SK-N-SH (cell line): ENCODE data around the gene CDHR3. TPM values are rescaled to one million over a fixed set of nuclear protein-coding genes. Genes with fewer than 3 reads are reported as not detected.

ENCODE experiments used
- CTCF ChIA-PET: fragments of 300-600, 350-600 bp; formaldehyde crosslinking; extraction: SDS; loops from one replicate; lab custom pipeline; 2021; lab: Yijun Ruan, JAX
- POLR2A ChIA-PET: fragments of 350-600 bp; sonication (Branson Sonifier 250); formaldehyde crosslinking; extraction: SDS; loops from one replicate; lab custom pipeline; 2020; ENCODE audit warnings: antibody characterized with exemption, inconsistent platforms; lab: Yijun Ruan, JAX
- DNase-seq: peaks from one replicate; pipeline ENCODE4 v3.0.0; 2012
- H2AFZ ChIP-seq: fragments of 200-600 bp; sonication (generic); 2 replicates; pipeline ENCODE4 v1.8.1; 2016; ENCODE audit warnings: antibody characterized with exemption, mild to moderate bottlenecking, low read depth
- H3F3A ChIP-seq: fragments of 200-600 bp; sonication (generic); replicated peaks from 2 replicates; pipeline ENCODE3; 2016; ENCODE audit warnings: antibody characterized with exemption, mild to moderate bottlenecking; ENCODE audit not compliant: insufficient read depth
- H3K27ac ChIP-seq, 2 experiments: fragments of 200-500 bp in 1 of 2; fragments of 200-600 bp in 1 of 2; sonication (Bioruptor generic) in 1 of 2; sonication (generic), shearing (Covaris generic) in 1 of 2; 2 replicates each; pipeline versions ENCODE4 v1.5.1 to v1.6.1; 2014 to 2016; ENCODE audit warnings: low read depth in 2 of 2, inconsistent platforms in 1 of 2, low read length in 1 of 2, mild to moderate bottlenecking in 1 of 2, mixed read lengths in 1 of 2
- H3K27me3 ChIP-seq: fragments of 200-600 bp; sonication (generic), shearing (Covaris generic); 2 replicates; pipeline ENCODE4 v1.6.1; 2016; ENCODE audit warnings: mixed run types; ENCODE audit not compliant: insufficient read depth
- H3K36me3 ChIP-seq, 2 experiments: fragments of 200-500 bp in 1 of 2; fragments of 200-600 bp in 1 of 2; sonication (Bioruptor generic) in 1 of 2; sonication (generic) in 1 of 2; replicated peaks in 1 of 2; 2 replicates each; pipeline versions ENCODE3 to v1.5.1; 2014 to 2016; ENCODE audit warnings: low read length in 1 of 2, mild to moderate bottlenecking in 1 of 2; ENCODE audit not compliant: insufficient read depth in 2 of 2, control insufficient read depth in 1 of 2
- H3K4me1 ChIP-seq, 2 experiments: fragments of 200-500 bp in 1 of 2; fragments of 200-600 bp in 1 of 2; sonication (Bioruptor generic) in 1 of 2; sonication (generic), shearing (Covaris generic) in 1 of 2; 2 replicates each; pipeline versions ENCODE4 v1.5.1 to v1.6.1; 2014 to 2016; ENCODE audit warnings: low read depth in 1 of 2, low read length in 1 of 2, mixed run types in 1 of 2; ENCODE audit not compliant: insufficient read depth in 2 of 2, control insufficient read depth in 1 of 2
- H3K4me2 ChIP-seq: fragments of 200-600 bp; sonication (generic), shearing (Covaris generic); 2 replicates; pipeline ENCODE4 v1.6.1; 2017; ENCODE audit warnings: mixed run types
- H3K4me3 ChIP-seq, 2 experiments: fragments of 200-500 bp in 1 of 2; fragments of 200-600 bp in 1 of 2; sonication (Bioruptor generic) in 1 of 2; sonication (generic), shearing (Covaris generic) in 1 of 2; 2 replicates each; pipeline versions ENCODE4 v1.5.1 to v1.8.1; 2014 to 2016; ENCODE audit warnings: low read depth in 2 of 2, inconsistent platforms in 1 of 2, low read length in 1 of 2, mild to moderate bottlenecking in 1 of 2, mixed read lengths in 1 of 2, moderate library complexity in 1 of 2
- H3K79me2 ChIP-seq: fragments of 200-600 bp; sonication (generic); 2 replicates; pipeline ENCODE4 v1.8.1; 2017; ENCODE audit warnings: mild to moderate bottlenecking; ENCODE audit not compliant: insufficient read depth
- H3K9ac ChIP-seq: fragments of 200-600 bp; sonication (generic); 2 replicates; pipeline ENCODE4 v1.6.1; 2017; ENCODE audit warnings: mixed run types
- H3K9me2 ChIP-seq: fragments of 200-600 bp; sonication (generic); 2 replicates; pipeline ENCODE4 v1.6.1; 2017; ENCODE audit warnings: mixed run types
- H3K9me3 ChIP-seq: fragments of 200-600 bp; sonication (generic); 2 replicates; pipeline ENCODE4 v1.6.1; 2017; ENCODE audit warnings: mixed run types, mild to moderate bottlenecking, moderate library complexity
- H4K20me1 ChIP-seq: fragments of 200-600 bp; sonication (generic); 2 replicates; pipeline ENCODE4 v1.6.1; 2017; ENCODE audit warnings: mild to moderate bottlenecking, mixed run types; ENCODE audit not compliant: insufficient read depth
- CHD2 ChIP-seq: fragments of 150-350 bp; IDR thresholded peaks from 2 replicates; pipeline ENCODE4 v1.6.1; 2018; ENCODE audit warnings: low read length; ENCODE audit not compliant: partially characterized antibody
- EP300 ChIP-seq, 2 experiments: IDR thresholded peaks; 2 replicates each; pipeline versions ENCODE4 v1.4.0 to v1.6.1; 2012; ENCODE audit warnings: borderline replicate concordance in 1 of 2, low read depth in 1 of 2, low read length in 1 of 2
- EZH2phosphoT487 ChIP-seq: fragments of 200-600 bp; sonication (generic); IDR thresholded peaks from 2 replicates; pipeline ENCODE4 v1.6.1; 2017; ENCODE audit warnings: low read depth, mixed run types, mild to moderate bottlenecking, antibody characterized with exemption, moderate library complexity, borderline replicate concordance
- FOXJ3 ChIP-seq: sonication (generic); formaldehyde crosslinking; IDR thresholded peaks from 2 replicates; pipeline ENCODE4 v1.5.1; 2020; ENCODE audit warnings: mild to moderate bottlenecking, missing genetic modification reagents
- FOXM1 ChIP-seq: IDR thresholded peaks from 2 replicates; pipeline ENCODE4 v1.4.0; 2012; ENCODE audit warnings: low read depth, mild to moderate bottlenecking
- GATA2 ChIP-seq: sonication (generic); formaldehyde crosslinking; IDR thresholded peaks from 2 replicates; pipeline ENCODE4 v1.5.0; 2020; ENCODE audit warnings: mild to moderate bottlenecking, missing genetic modification reagents
- JUND ChIP-seq: IDR thresholded peaks from 2 replicates; pipeline ENCODE4 v1.4.0; 2012
- MAX ChIP-seq: IDR thresholded peaks from 2 replicates; pipeline ENCODE4 v1.4.0; 2012; ENCODE audit warnings: low read depth
- MEF2A ChIP-seq: IDR thresholded peaks from 2 replicates; pipeline ENCODE4 v1.4.0; 2012; ENCODE audit warnings: low read depth, borderline replicate concordance
- MXI1 ChIP-seq: IDR thresholded peaks from 2 replicates; pipeline ENCODE4 v1.6.1; 2012; ENCODE audit warnings: mild to moderate bottlenecking, low read depth, low read length, improper control_type of control experiment
- RCOR1 ChIP-seq: fragments of 150-350 bp; IDR thresholded peaks from 2 replicates; pipeline ENCODE4 v1.6.1; 2017; ENCODE audit warnings: antibody characterized with exemption, low read length
- RFX5 ChIP-seq: IDR thresholded peaks from 2 replicates; pipeline ENCODE4 v1.6.1; 2012; ENCODE audit warnings: mild to moderate bottlenecking, improper control_type of control experiment, low read length
- SIN3A ChIP-seq: IDR thresholded peaks from 2 replicates; pipeline ENCODE4 v1.6.1; 2012; ENCODE audit warnings: low read depth, mild to moderate bottlenecking, low read length, moderate library complexity, borderline replicate concordance
- SMC3 ChIP-seq: IDR thresholded peaks from 2 replicates; pipeline ENCODE4 v1.6.1; 2012; ENCODE audit warnings: low read depth, low read length, improper control_type of control experiment
- TAF1 ChIP-seq: IDR thresholded peaks from 2 replicates; pipeline ENCODE4 v1.6.1; 2012; ENCODE audit warnings: low read depth, mild to moderate bottlenecking, low read length, moderate library complexity, borderline replicate concordance
- TCF12 ChIP-seq: IDR thresholded peaks from 2 replicates; pipeline ENCODE4 v1.4.0; 2012
- TEAD4 ChIP-seq: IDR thresholded peaks from 2 replicates; pipeline ENCODE4 v1.4.0; 2012; ENCODE audit warnings: mild to moderate bottlenecking, borderline replicate concordance; ENCODE audit not compliant: insufficient read depth
- USF2 ChIP-seq: fragments of 150-350 bp; IDR thresholded peaks from 2 replicates; pipeline ENCODE4 v1.6.1; 2017; ENCODE audit warnings: antibody characterized with exemption, low read length, low read depth, borderline replicate concordance
- YY1 ChIP-seq: IDR thresholded peaks from 2 replicates; pipeline ENCODE4 v1.4.0; 2012; ENCODE audit warnings: low read depth, mild to moderate bottlenecking
- polyA plus RNA-seq, 3 experiments: library from polyadenylated mRNA; depleted of rRNA; stranded (reverse); fragments of >200 nt; gene quantifications; 2 replicates each; pipeline ENCODE4 v1.2.3, GENCODE V29; 2012
- TF ChIP-seq, protein P1 (sequence below): IDR thresholded peaks from 2 replicates; pipeline ENCODE4 v1.4.0; 2012; ENCODE audit warnings: low read depth, borderline replicate concordance

The CDHR3 gene
- polyA plus RNA-seq, 1 of the 3 experiments (the other 2 are of a cell fraction), result 7.5 TPM

DNA sequence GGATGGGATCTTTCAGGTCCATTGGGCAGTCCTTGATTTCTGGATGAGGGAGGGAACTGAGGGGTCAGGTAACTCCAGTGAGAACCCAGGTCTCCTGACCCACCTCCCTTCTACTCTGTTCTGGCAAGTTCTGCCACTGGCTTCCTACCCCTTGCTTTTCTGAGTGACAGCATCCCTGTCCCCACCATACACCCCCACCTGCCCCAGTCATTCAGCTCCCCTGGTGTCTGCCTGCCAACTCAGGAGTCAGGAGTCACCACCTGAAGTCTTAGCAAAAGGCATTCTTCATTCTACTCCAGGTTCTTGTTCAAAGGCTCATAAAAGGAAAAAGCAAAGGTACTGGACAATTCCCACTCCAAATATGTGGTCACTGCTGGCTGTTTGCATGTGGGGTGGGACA, 26.6 kb downstream of the CDHR3 start:
- no peaks in the 10 kb centered on the region for H3K9me3 ChIP-seq
- CTCF ChIA-PET, result interaction anchor here (0.7 to 3.3 kb wide), 11 partner anchors 10 to 400 kb away, joined by 3 to 15 read pairs (median 5); no protein-coding TSS in a partner anchor
- H2AFZ ChIP-seq, result no peak overlapping the region
- DNase-seq, result no peak
- no peaks in the 10 kb centered on the region for H4K20me1 ChIP-seq
- no peaks in the 10 kb centered on the region for H3K9me2 ChIP-seq
- no peak overlapping the region for H3K9ac ChIP-seq
- H3K4me3 ChIP-seq, result no peak overlapping the region
- TF ChIP-seq MAX, result no peak
- TF ChIP-seq RFX5, result no peak
- TF ChIP-seq YY1, result no peak
- TF ChIP-seq TAF1, result no peak
- TF ChIP-seq TEAD4, result no peak
- TF ChIP-seq FOXJ3, result no peak
- TF ChIP-seq SMC3, result no peak
- TF ChIP-seq MXI1, result no peak
- TF ChIP-seq, protein P1, sequence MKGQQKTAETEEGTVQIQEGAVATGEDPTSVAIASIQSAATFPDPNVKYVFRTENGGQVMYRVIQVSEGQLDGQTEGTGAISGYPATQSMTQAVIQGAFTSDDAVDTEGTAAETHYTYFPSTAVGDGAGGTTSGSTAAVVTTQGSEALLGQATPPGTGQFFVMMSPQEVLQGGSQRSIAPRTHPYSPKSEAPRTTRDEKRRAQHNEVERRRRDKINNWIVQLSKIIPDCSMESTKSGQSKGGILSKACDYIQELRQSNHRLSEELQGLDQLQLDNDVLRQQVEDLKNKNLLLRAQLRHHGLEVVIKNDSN, result no peak
- no peak for TF ChIP-seq TCF12
- no peak for TF ChIP-seq CHD2
- no peak for TF ChIP-seq GATA2
- TF ChIP-seq EZH2phosphoT487, result no peak
- TF ChIP-seq FOXM1, result no peak
- TF ChIP-seq RCOR1, result no peak
- no peak for TF ChIP-seq SIN3A
- TF ChIP-seq MEF2A, result no peak
- no peak for TF ChIP-seq JUND
- TF ChIP-seq USF2, result no peak
- TF ChIP-seq EP300 (IDR thresholded peaks at IDR 0.05; ENCODE audit: borderline replicate concordance in 1 of 2, low read depth in 1 of 2, low read length in 1 of 2), result no peak
- TF ChIP-seq, all 33 proteins: peak for 0
- Histone ChIP-seq H3K27ac (no peak overlapping the region), H3K27me3 (no peaks in the 10 kb centered on the region; the same call in 1 of the 2 replicates), H3K4me2 (no peak overlapping the region), H3K36me3 (no peaks in the 10 kb centered on the region), H3K79me2 (no peaks in the 10 kb centered on the region), H3K4me1 (peaks cover 7 to 16% of the 10 kb centered on the region in 2 experiments), H3F3A (no peaks in the 10 kb centered on the region)
- POLR2A ChIA-PET, result no interaction called here
